Measurements from ENCODE around the gene CNOT3.

GRCh38 chr19:54095136-54095858 is 42.3 kb upstream of the CNOT3 start:
- TF ChIP-seq POLR2AphosphoS5 (IDR thresholded peaks at IDR 0.05; ENCODE audit: low read depth) (no peak), ETS1 (IDR thresholded peaks at IDR 0.05) (no peak), EZH2 (IDR thresholded peaks at IDR 0.05; ENCODE audit: low read depth, unreplicated experiment) (no peak), EZH2phosphoT487 (IDR thresholded peaks at IDR 0.05; ENCODE audit: unreplicated experiment) (no peak), REST (IDR thresholded peaks at IDR 0.05; ENCODE audit: unreplicated experiment) (no peak), JUNB (IDR thresholded peaks at IDR 0.05; ENCODE audit: unreplicated experiment) (no peak), CREB1 (CRISPR knock-in tag; IDR thresholded peaks at IDR 0.05; ENCODE audit: low read depth) (no peak), ZNF331 (CRISPR knock-in tag; IDR thresholded peaks at IDR 0.05; ENCODE audit: low read depth) (no peak), NANOG (IDR thresholded peaks at IDR 0.05; ENCODE audit: borderline replicate concordance) (no peak), STAT1 (IDR thresholded peaks at IDR 0.05; ENCODE audit: unreplicated experiment) (no peak), ZNF462 (CRISPR knock-in tag; IDR thresholded peaks at IDR 0.05) (no peak)
- TF ChIP-seq, protein P1, sequence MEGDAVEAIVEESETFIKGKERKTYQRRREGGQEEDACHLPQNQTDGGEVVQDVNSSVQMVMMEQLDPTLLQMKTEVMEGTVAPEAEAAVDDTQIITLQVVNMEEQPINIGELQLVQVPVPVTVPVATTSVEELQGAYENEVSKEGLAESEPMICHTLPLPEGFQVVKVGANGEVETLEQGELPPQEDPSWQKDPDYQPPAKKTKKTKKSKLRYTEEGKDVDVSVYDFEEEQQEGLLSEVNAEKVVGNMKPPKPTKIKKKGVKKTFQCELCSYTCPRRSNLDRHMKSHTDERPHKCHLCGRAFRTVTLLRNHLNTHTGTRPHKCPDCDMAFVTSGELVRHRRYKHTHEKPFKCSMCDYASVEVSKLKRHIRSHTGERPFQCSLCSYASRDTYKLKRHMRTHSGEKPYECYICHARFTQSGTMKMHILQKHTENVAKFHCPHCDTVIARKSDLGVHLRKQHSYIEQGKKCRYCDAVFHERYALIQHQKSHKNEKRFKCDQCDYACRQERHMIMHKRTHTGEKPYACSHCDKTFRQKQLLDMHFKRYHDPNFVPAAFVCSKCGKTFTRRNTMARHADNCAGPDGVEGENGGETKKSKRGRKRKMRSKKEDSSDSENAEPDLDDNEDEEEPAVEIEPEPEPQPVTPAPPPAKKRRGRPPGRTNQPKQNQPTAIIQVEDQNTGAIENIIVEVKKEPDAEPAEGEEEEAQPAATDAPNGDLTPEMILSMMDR (conservative IDR thresholded peaks at IDR 0.05; ENCODE audit: low read depth in 2 of 2): no peak
